Peyer's patch (tissue), 4 donors: ENCODE measurements around the gene DDX28.
"Not testable (repeated sequence)": the region's sequence is repeated elsewhere in the genome, so short reads cannot be mapped to it uniquely, and the experiment has no call there.

ENCODE experiments used
- POLR2A ChIP-seq, 2 donors: fragments of 450-650 bp; IDR thresholded peaks; one replicate each; pipeline ENCODE4 v1.5.1; 2017; ENCODE audit warnings: antibody characterized with exemption in 2 of 2, mild to moderate bottlenecking in 2 of 2, moderate library complexity in 2 of 2
- TF ChIP-seq, protein P1 (sequence below), 6 experiments: fragments of 450-650 bp in 4 of 6; fragments of 200-600 bp in 2 of 6; sonication (generic) in 1 of 6; IDR thresholded peaks; one replicate each; pipeline ENCODE4 v1.5.1; 2017 to 2019; ENCODE audit warnings: antibody characterized with exemption in 6 of 6, mild to moderate bottlenecking in 3 of 6, moderate library complexity in 1 of 6

DNA sequence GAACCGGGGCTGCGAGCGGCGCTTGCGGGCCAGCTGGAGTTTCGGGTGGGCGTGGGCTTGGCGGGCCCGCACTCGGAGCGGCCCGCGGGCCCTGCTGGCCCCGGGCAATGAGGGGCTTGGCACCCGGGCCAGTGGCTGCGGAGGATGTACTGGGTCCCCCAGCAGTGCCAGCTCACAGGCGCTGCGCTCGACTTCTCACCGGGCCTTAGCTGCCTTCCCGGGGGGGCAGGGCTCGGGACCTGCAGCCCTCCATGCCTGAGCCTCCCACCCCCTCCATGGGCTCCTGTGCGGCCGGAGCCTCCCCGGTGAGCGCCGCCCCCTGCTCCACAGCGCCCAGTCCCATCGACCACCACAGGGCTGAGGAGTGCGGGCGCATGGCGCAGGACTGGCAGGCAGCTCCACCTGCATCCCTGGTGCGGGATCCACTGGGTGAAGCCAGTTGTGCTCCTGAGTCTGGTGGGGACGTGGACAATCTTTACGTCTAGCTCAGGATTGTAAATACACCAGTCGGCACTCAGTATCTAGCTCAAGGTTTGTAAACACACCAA lies 24.7 kb downstream of the DDX28 start:
- TF ChIP-seq, protein P1, sequence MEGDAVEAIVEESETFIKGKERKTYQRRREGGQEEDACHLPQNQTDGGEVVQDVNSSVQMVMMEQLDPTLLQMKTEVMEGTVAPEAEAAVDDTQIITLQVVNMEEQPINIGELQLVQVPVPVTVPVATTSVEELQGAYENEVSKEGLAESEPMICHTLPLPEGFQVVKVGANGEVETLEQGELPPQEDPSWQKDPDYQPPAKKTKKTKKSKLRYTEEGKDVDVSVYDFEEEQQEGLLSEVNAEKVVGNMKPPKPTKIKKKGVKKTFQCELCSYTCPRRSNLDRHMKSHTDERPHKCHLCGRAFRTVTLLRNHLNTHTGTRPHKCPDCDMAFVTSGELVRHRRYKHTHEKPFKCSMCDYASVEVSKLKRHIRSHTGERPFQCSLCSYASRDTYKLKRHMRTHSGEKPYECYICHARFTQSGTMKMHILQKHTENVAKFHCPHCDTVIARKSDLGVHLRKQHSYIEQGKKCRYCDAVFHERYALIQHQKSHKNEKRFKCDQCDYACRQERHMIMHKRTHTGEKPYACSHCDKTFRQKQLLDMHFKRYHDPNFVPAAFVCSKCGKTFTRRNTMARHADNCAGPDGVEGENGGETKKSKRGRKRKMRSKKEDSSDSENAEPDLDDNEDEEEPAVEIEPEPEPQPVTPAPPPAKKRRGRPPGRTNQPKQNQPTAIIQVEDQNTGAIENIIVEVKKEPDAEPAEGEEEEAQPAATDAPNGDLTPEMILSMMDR (IDR thresholded peaks at IDR 0.05), result not testable (repeated sequence)
- TF ChIP-seq POLR2A (IDR thresholded peaks at IDR 0.05), result not testable (repeated sequence)
